ENCODE results near the gene MYO7B.

Gene MYO7B

DNA sequence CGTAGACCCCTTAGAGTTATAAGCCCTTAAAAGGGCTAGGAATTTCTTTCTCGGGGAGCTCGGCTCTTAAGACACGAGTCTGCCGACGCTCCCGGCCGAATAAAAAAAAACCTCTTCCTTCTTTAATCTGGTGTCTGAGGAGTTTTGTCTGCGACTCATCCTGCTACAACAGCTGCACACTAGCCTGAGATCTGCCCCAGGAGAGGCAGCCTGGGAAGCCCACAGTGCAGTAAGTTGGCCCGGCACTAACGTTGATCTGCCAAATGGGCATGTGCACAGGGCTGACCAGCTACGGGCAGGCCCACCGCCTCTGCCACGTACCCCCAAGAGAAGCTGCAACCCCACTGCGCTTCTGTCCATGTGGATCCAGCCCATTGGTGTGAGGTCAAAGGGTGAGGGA lies 148.3 kb downstream of the MYO7B start:
- no peak for DNase-seq

DNA sequence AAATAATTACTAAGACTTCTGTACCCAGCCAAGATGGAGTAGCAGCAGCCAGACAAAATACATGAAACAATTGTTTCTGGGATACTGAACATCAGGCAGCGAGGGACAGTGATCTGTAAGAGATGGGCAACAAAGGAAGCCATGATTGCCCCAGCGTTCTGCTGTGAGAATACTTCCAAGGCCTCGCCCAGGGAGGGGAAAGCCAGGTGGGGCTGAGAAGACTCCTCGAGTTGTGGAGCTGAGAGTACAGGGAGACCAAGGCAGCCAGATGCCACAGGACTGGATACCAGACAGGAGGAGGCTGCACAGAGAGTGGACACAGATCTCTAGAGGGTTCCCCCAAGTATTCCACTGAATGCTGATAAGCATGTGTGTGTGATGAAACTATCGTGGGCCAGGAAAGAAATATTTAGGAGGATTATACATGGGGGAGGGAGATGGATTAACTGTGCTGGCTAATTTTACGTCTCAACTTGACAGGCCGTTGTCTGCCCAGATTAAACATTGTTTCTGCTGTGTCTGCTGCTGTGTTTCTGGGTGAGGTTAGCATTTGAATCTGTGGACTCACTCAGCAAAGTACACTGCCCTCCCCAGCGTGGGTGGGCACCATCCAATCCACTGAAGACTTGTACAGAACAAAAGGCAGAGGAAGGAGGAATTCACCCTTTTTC lies 150.1 kb downstream of the MYO7B start:
- DNase-seq, result no peak

Data from CD4-positive, alpha-beta T cell treated with Interleukin-10 for 1 hour (primary cell).